Smooth muscle cell of the brain vasculature (primary cell): Measurements from ENCODE around the gene CXCL12.
A peak's percentile ranks its signal among the peaks of the same experiment; 100 is the strongest.

Experiments
- DNase-seq: peaks from one replicate; pipeline ENCODE4 v3.0.0-alpha.2; 2012; ENCODE audit warnings: low read depth, low spot score

Gene CXCL12

GRCh38 chr10:44335330-44336021, 49.4 kb downstream of the CXCL12 start:
- DNase-seq, result no peak

- DNase-seq, result peak; percentile 74
These were observed 50.2 kb downstream of the CXCL12 start for GRCh38 chr10:44334621-44335184.

- DNase-seq, result no peak
These were observed 50.8 kb downstream of the CXCL12 start for GRCh38 chr10:44334091-44334490.

GRCh38 chr10:44333511-44333910, 51.4 kb downstream of the CXCL12 start:
- DNase-seq, result no peak

- no peak for DNase-seq
These were observed 52.4 kb downstream of the CXCL12 start for GRCh38 chr10:44332465-44332864.

GRCh38 chr10:44330431-44330830, 54.5 kb downstream of the CXCL12 start:
- no peak for DNase-seq

- DNase-seq, result no peak
These were observed 57.4 kb downstream of the CXCL12 start for GRCh38 chr10:44327461-44327860.
